Peyer's patch (tissue), 4 donors: Measurements from ENCODE around the gene PPP1R14C.

Source experiments
- POLR2A ChIP-seq, 2 donors: fragments of 450-650 bp; IDR thresholded peaks; one replicate each; pipeline ENCODE4 v1.5.1; 2017; ENCODE audit warnings: antibody characterized with exemption in 2 of 2, mild to moderate bottlenecking in 2 of 2, moderate library complexity in 2 of 2
- TF ChIP-seq, protein P1 (sequence below), 6 experiments: fragments of 450-650 bp in 4 of 6; fragments of 200-600 bp in 2 of 6; sonication (generic) in 1 of 6; IDR thresholded peaks; one replicate each; pipeline ENCODE4 v1.5.1; 2017 to 2019; ENCODE audit warnings: antibody characterized with exemption in 6 of 6, mild to moderate bottlenecking in 3 of 6, moderate library complexity in 1 of 6

DNA sequence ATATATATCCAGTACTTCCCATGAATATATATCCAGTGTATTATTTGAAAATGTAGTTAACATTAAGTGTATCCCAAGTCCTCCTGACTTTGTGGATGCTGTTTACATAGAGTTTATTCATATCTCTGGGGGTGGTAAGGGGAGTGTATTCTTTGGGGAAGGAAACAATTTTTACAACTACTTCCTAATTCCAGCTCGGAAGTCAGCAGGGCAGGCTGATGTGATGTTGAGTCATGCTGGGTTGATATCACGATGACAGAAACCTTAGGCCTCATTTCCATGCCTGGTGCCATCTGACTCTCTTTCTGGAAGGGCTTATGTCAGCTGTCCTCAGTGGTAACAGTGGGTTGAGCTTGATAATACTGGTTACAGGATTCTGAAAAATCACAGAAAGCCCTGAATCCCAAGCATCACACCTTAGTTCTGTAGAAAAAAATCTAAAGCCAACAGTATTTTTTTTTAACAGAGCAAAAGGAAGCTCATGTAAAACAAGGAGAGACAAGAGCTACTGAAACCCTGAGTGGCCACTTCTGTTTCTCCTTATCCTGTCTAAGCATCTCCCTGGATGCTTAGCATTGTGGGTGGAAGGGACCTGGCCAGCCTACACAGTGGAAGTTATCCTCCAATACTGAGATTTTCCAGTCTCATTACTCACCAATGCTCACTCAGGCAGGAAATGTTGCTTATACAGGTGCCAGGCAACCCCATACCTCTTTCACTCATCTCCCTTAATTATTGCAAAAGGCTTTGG lies 150.8 kb downstream of the PPP1R14C start:
- TF ChIP-seq, protein P1, sequence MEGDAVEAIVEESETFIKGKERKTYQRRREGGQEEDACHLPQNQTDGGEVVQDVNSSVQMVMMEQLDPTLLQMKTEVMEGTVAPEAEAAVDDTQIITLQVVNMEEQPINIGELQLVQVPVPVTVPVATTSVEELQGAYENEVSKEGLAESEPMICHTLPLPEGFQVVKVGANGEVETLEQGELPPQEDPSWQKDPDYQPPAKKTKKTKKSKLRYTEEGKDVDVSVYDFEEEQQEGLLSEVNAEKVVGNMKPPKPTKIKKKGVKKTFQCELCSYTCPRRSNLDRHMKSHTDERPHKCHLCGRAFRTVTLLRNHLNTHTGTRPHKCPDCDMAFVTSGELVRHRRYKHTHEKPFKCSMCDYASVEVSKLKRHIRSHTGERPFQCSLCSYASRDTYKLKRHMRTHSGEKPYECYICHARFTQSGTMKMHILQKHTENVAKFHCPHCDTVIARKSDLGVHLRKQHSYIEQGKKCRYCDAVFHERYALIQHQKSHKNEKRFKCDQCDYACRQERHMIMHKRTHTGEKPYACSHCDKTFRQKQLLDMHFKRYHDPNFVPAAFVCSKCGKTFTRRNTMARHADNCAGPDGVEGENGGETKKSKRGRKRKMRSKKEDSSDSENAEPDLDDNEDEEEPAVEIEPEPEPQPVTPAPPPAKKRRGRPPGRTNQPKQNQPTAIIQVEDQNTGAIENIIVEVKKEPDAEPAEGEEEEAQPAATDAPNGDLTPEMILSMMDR (IDR thresholded peaks at IDR 0.05), result no peak
- TF ChIP-seq POLR2A (IDR thresholded peaks at IDR 0.05), result no peak
